HFF-Myc (cell line): Measurements from ENCODE around the gene PRPS1L1.

Experiments
- DNase-seq: peaks from one replicate; pipeline ENCODE4 v3.0.0-alpha.2; 2011; ENCODE audit warnings: low read depth; ENCODE audit errors: extremely low read depth
- H3K4me3 ChIP-seq: replicated peaks from 2 replicates; pipeline ENCODE4 v1.5.1; 2011; ENCODE audit warnings: low read depth, mild to moderate bottlenecking, control low read depth, low read length
- CTCF ChIP-seq: IDR thresholded peaks from 2 replicates; pipeline ENCODE4 v1.5.1; 2012; ENCODE audit warnings: mild to moderate bottlenecking, low read depth, low read length, control low read depth; ENCODE audit errors: missing control alignments

PRPS1L1 gene

GRCh38 chr7:18027628-18028027 lies at the start of gene PRPS1L1:
TSS of gene PRPS1L1 (minus strand) at chr7:18027846.
- no peak for TF ChIP-seq CTCF
- no peak for DNase-seq

GRCh38 chr7:18076461-18076860 lies 48.8 kb upstream of the PRPS1L1 start:
- TF ChIP-seq CTCF = no peak
- no peak for DNase-seq
- H3K4me3 ChIP-seq = no peak overlapping the region

More at GRCh38 chr7:18027628-18028027, at the start of gene PRPS1L1:
- no peak within 1 kb of the TSS for H3K4me3 ChIP-seq

- no peak for DNase-seq
- no peak for TF ChIP-seq CTCF
- H3K4me3 ChIP-seq = no peak overlapping the region
Measured at GRCh38 chr7:18068745-18069144, 41.1 kb upstream of the PRPS1L1 start.

- TF ChIP-seq CTCF = peak; percentile 58
- no peak overlapping the region for H3K4me3 ChIP-seq
- peak; percentile 7 for DNase-seq
Measured at GRCh38 chr7:18064242-18064838, 36.7 kb upstream of the PRPS1L1 start.

GRCh38 chr7:18063149-18063901 lies 35.7 kb upstream of the PRPS1L1 start:
- no peak for DNase-seq
- no peak overlapping the region for H3K4me3 ChIP-seq
- no peak for TF ChIP-seq CTCF

- TF ChIP-seq CTCF = no peak
- no peak for DNase-seq
- H3K4me3 ChIP-seq = no peak overlapping the region
Measured at GRCh38 chr7:18059171-18059570, 31.5 kb upstream of the PRPS1L1 start.

GRCh38 chr7:18053941-18054340 lies 26.3 kb upstream of the PRPS1L1 start:
- DNase-seq = no peak
- H3K4me3 ChIP-seq = no peak overlapping the region
- TF ChIP-seq CTCF = no peak
